Activated CD4-positive, CD25-positive, alpha-beta regulatory T cell treated with anti-CD3 and anti-CD28 coated beads, Interleukin-2, amount 50 U/mL, for 72 hours (primary cell): ENCODE measurements around the gene CDC25B.
"Not testable (repeated sequence)": the region's sequence is repeated elsewhere in the genome, so short reads cannot be mapped to it uniquely, and the experiment has no call there.

ENCODE experiments used
- DNase-seq: peaks from one replicate; pipeline ENCODE4 v3.0.0; 2021

The CDC25B gene

DNA sequence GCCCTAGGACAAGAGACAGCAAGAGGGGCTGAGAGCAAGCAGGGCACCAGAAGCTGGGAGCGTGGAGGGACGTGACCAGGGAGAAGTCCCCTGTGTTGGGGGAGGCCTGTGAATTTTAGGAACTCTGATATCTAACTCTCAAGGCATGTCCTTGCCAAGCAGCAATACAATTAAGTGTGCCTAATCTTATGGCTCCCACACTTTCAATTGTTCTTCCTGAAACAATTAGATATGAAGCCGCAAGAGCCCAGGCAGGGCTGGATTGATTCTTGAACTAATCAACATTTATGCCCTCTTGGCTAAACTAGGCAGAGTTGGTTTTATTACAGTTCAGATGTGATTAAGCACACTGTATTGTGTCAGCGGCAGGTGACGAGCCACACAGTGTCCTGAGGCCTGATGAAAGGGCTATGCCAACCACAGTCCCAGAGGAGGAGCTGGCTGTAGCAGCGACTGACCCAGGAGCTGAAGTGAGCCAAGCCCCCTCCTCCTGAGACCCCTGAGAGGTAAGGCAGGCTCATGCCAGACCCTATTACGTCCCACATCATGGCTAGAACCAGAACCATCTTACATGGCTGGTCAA lies 46.3 kb downstream of the CDC25B start:
- DNase-seq: no peak

DNA sequence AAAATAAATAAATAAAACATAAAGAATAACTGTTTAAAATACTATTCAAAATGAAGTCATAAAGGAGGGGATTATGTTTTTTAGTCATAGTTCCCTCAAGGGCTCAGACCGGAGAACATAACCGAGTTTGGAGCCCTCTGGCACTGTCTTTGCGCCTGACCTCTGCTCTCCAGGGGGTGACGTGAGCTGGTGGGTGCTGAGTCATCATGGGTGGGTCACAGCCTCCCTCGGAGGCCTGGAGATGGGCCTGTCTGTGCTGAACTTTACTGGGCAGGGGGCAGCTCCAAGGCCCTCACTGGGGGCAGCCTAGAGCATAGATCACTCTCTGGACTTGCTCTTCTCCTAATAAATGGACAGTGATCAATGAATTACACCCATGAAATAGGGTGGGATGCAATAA lies 47.4 kb downstream of the CDC25B start:
- DNase-seq: no peak

DNA sequence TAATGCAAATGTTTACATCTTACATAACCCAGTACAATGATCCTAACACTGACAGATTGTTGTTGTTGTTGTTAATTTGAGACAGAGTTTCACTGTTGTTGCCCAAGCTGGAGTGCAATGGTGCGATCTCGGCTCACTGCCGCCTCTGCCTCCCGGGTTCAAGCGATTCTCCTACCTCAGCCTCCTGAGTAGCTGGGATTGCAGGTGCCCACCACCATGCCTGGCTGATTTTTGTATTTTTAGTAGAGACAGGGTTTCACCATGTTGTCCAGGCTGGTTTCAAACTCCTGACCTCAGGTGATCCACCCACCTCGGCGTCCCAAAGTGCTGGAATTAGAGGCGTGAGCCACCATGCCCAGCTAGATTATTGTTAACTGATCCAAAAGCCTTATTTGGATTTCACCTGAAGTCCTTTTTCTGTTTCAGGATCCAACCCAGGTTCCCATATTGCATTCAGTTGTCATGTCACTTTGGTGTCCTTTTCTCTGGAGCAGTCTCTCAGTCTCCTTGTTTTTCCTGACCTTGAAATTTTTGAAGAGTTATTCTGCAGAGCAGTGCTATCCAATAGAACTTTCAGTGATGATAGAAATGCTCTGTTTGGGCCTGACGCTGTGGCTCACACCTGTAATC lies 48.0 kb downstream of the CDC25B start:
- not testable (repeated sequence) for DNase-seq

DNA sequence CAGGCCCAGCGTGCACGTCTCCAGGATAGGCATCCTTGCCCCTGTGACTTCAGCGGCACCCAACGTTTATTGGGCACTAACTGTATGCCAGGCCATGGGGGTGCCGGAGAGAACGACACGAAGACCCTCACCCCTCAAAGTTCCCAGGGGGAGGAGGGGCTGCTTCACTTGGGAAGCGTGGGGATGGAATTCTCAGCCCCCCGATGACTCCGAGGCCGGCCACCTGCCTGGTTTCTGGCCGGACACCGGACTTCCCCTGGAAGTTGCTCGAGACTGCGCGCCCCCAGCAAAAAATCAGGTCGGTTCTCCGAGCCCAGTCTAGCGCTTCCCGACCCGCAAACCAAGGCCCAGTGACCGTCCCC lies 50.2 kb downstream of the CDC25B start:
- DNase-seq: peak; percentile 42

DNA sequence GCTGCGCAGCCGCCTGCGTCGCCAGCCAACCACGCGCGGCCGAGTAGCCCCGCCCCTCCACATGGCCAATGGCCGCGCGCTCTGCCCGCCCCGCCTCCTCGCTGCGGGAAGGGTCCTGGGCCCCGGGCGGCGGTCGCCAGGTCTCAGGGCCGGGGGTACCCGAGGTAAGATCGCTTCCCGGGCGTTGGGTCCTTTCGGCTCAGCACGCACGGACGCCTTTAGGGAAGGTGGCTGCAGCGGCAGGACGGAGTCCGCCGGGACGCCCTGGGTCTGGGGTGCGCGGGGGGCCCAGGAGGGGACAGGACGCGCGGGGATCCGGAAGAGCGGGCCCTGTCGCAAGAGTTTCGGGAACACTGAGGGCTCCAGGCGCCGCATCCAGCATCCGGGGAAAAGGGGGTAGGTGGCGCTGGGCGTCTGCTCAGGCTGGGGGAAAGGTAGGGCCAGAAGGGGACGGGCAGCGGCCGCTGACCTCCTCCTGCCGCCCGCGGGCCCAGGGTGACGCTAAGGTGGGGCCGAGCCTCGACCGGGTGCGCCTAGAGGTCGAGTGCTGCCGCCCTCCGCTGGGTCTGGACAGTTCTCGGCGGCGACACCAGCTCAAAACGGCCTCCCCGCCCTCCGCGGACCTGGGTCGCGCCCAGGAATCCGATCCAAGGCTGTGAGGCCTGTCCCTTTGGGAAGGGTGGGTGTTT lies 50.8 kb downstream of the CDC25B start, which contains the start of gene MAVS:
MAVS (plus strand) TSS at position 95 of the 689 bp plus-strand sequence. CDS start 7,791 bp downstream, outside the sequence.
- DNase-seq: peak; percentile 91

DNA sequence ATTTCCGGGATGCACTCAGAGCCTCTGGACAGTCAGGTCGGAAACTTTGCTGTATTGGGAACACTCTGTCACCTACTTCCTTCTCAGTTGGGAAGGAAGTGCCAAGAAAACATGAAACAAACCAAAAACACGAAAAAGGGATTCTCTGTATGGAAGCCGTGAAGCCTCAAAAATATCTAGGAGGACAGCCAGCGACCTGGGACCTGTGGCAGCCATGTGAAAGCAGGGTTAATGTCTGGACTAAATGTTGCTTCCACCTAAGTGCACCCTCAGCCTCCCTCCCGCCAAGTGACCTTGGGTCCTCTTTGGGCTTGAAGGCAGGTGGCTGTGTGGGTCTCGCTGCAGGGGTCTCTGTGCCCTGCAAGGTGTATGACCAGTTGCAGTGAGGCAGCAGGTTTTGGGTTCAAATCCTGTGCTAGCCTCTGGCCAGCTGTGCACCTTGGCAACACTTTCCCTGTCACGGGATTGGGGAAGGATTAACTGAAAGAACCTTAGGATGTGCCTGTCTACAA lies 51.4 kb downstream of the CDC25B start:
- DNase-seq: no peak

DNA sequence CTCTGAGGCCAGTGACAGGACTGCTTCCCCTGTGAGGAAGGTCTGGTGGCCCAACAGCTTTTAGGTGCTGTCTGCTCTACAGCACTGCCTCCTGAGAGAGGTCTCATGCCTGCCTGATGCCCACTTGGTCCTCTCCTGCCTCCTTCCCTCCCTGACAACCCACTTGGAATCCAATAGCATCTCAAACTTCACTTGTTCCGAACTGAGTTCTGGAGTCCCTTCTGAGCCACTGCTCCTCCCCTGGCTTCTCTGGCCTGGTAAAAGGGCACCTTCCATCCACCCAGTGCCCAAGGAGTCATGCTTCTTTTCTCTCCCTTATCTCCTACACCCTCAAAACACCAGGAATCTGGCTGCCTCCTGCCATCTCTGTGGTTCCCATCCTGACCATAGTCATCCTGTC lies 52.5 kb downstream of the CDC25B start:
- DNase-seq: no peak

DNA sequence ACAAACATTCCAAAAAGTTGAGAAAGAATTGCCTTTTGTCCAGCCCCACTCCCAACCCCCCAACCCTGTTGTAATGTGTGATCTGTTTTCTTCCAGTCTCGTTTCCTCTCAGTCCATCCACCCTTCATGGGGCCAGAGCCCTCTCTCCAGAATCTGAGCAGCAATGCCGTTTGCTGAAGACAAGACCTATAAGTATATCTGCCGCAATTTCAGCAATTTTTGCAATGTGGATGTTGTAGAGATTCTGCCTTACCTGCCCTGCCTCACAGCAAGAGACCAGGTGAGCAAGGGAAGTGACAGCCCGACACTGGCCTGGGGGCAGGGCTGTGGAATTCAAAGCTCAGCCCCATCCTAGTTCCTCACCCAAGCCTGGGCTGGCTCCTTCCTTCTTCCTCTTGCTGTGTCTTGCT lies 58.4 kb downstream of the CDC25B start:
- no peak for DNase-seq
